Chondrocyte (in vitro differentiated cells): ENCODE data around the gene KRTAP3-1. TPM values are rescaled to one million over a fixed set of nuclear protein-coding genes. Genes with fewer than 3 reads are reported as not detected.
A peak's percentile ranks its signal among the peaks of the same experiment; 100 is the strongest.

Source experiments
- DNase-seq: peaks from one replicate; pipeline ENCODE4 v3.0.0; 2021; ENCODE audit warnings: mixed read lengths, low spot score
- H3K27ac Mint-ChIP-seq: one replicate; pipeline ENCODE4 v1.8.0; 2021; ENCODE audit warnings: mild to moderate bottlenecking, moderate library complexity, mixed read lengths; ENCODE audit not compliant: unreplicated experiment
- H3K27me3 Mint-ChIP-seq: 2 replicates; pipeline ENCODE4 v1.8.0; 2021; ENCODE audit warnings: low read depth, mixed read lengths
- H3K36me3 Mint-ChIP-seq: 2 replicates; pipeline ENCODE4 v1.8.0; 2021; ENCODE audit warnings: low read depth, mixed read lengths
- H3K4me1 Mint-ChIP-seq: 2 replicates; pipeline ENCODE4 v1.8.0; 2021; ENCODE audit warnings: low read depth, mild to moderate bottlenecking, mixed read lengths
- H3K4me3 Mint-ChIP-seq: one replicate; pipeline ENCODE4 v1.8.0; 2021; ENCODE audit warnings: mild to moderate bottlenecking, moderate library complexity, mixed read lengths; ENCODE audit not compliant: unreplicated experiment
- H3K9me3 Mint-ChIP-seq: 2 replicates; pipeline ENCODE4 v1.8.0; 2021; ENCODE audit warnings: low read depth, mixed read lengths
- total RNA-seq: library from RNA; stranded (reverse); gene quantifications from 3 replicates; pipeline ENCODE4 v1.2.1, GENCODE V29; 2021
- TF ChIP-seq, protein P1 (sequence below): fragments of 200-600 bp; sonication (generic); IDR thresholded peaks from 2 replicates; pipeline ENCODE4 v1.5.0; 2021; ENCODE audit warnings: antibody characterized with exemption, mild to moderate bottlenecking, moderate library complexity

The KRTAP3-1 gene
- total RNA-seq, 1 donor from 2014 or later = not detected

- TF ChIP-seq, protein P1, sequence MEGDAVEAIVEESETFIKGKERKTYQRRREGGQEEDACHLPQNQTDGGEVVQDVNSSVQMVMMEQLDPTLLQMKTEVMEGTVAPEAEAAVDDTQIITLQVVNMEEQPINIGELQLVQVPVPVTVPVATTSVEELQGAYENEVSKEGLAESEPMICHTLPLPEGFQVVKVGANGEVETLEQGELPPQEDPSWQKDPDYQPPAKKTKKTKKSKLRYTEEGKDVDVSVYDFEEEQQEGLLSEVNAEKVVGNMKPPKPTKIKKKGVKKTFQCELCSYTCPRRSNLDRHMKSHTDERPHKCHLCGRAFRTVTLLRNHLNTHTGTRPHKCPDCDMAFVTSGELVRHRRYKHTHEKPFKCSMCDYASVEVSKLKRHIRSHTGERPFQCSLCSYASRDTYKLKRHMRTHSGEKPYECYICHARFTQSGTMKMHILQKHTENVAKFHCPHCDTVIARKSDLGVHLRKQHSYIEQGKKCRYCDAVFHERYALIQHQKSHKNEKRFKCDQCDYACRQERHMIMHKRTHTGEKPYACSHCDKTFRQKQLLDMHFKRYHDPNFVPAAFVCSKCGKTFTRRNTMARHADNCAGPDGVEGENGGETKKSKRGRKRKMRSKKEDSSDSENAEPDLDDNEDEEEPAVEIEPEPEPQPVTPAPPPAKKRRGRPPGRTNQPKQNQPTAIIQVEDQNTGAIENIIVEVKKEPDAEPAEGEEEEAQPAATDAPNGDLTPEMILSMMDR = no peak
- H3K9me3 Mint-ChIP-seq = no peaks in the 10 kb centered on the region
- no peaks in the 10 kb centered on the region for H3K36me3 Mint-ChIP-seq
- H3K27me3 Mint-ChIP-seq = no peaks in the 10 kb centered on the region
- no peak overlapping the region for H3K4me3 Mint-ChIP-seq
- DNase-seq = no peak
- peaks cover 20% of the 10 kb centered on the region for H3K4me1 Mint-ChIP-seq
- no peak overlapping the region for H3K27ac Mint-ChIP-seq
These were observed 28.8 kb downstream of the KRTAP3-1 start for GRCh38 chr17:40980117-40980516.

DNA sequence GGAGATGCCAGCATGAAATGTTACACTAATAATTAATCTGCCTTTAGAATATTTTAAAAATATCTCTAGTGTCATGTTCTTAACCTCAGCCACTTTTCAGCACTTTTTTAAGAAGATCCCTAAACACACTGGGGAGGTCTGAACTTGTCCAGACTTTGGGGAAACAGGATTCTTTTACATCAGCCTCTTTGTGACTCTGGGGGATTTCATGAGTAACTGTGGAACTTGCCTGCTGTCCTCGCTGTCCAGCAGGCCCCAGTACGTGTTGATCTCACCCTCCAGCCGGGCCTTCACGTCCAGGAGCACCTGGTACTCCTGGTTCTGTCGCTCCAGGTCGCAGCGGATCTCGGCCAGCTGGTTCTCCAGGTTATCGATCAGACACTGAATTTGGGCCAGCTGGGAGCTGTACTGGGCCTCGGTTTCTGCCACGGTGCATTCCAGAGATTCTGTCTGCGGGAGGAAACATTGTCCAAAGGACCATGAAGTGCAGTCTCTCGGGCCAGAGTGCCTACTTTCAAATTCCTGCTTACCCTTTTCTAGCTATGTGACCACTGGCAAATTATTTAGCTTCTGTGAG is 30.3 kb downstream of the KRTAP3-1 start:
- no peak for DNase-seq
- H3K4me1 Mint-ChIP-seq = peaks cover 20% of the 10 kb centered on the region
- H3K9me3 Mint-ChIP-seq = no peaks in the 10 kb centered on the region
- TF ChIP-seq, protein P1 = no peak
- H3K27ac Mint-ChIP-seq = peak overlapping the region; percentile 1
- no peaks in the 10 kb centered on the region for H3K27me3 Mint-ChIP-seq
- no peak overlapping the region for H3K4me3 Mint-ChIP-seq
- H3K36me3 Mint-ChIP-seq = no peaks in the 10 kb centered on the region

DNA sequence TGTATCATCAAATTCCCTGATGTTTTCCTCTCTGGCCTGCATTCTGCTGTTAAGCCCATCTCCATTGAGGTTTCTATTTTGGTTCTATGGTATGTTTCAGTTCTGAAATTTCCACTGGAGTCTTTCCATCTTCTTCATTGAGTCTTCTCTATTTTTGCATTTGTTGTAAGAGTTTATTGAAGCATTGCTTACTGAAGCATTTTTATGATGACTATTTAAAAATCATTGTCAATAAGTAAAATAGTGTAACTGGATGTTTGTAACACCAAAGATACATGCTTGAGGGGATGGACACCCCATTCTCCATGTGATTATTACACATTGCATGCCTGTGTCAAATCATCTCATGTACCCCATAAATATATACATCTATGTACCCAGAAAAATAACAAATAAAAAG is 33.4 kb downstream of the KRTAP3-1 start:
- H3K9me3 Mint-ChIP-seq = no peaks in the 10 kb centered on the region
- H3K27ac Mint-ChIP-seq = no peak overlapping the region
- DNase-seq = no peak
- H3K4me1 Mint-ChIP-seq = peaks cover 14% of the 10 kb centered on the region
- TF ChIP-seq, protein P1 = no peak
- H3K36me3 Mint-ChIP-seq = no peaks in the 10 kb centered on the region
- H3K27me3 Mint-ChIP-seq = no peaks in the 10 kb centered on the region
- H3K4me3 Mint-ChIP-seq = no peak overlapping the region

GRCh38 chr17:40974366-40974765 is 34.6 kb downstream of the KRTAP3-1 start:
- TF ChIP-seq, protein P1 = no peak
- peaks cover 1% of the 10 kb centered on the region for H3K36me3 Mint-ChIP-seq

DNA sequence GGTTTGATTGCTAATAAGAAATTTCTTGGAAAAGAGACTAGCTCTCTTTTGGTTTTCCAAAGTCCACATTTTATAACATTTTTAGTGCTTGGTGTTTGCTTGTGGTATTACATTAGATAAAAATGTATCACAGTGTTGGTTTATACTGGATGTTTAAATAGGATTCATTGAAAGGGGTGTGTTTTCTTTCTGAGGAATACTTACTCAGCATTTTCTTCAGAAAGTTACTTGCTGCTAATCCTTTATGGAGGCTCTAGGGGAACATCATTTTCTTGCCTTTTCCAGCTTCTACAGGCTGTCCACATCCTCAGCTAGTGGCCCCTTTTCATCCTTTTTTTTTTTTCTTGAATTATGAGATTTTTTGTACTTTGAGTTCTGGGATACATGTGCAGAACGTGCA is 41.3 kb downstream of the KRTAP3-1 start:
- H3K27ac Mint-ChIP-seq = no peak overlapping the region
- no peaks in the 10 kb centered on the region for H3K27me3 Mint-ChIP-seq
- H3K36me3 Mint-ChIP-seq = peaks cover 1% of the 10 kb centered on the region
- no peak for DNase-seq
- no peak overlapping the region for H3K4me3 Mint-ChIP-seq
- no peaks in the 10 kb centered on the region for H3K4me1 Mint-ChIP-seq
- TF ChIP-seq, protein P1 = no peak
- H3K9me3 Mint-ChIP-seq = peaks cover 15% of the 10 kb centered on the region

More at GRCh38 chr17:40974366-40974765, 34.6 kb downstream of the KRTAP3-1 start:
- H3K4me3 Mint-ChIP-seq = no peak overlapping the region
- H3K27me3 Mint-ChIP-seq = no peaks in the 10 kb centered on the region
- DNase-seq = no peak
- H3K9me3 Mint-ChIP-seq = peaks cover 2% of the 10 kb centered on the region
- peaks cover 9% of the 10 kb centered on the region for H3K4me1 Mint-ChIP-seq
- H3K27ac Mint-ChIP-seq = no peak overlapping the region
